GM12873 (cell line): ENCODE measurements around the gene SCYGR7.

ENCODE experiments used
- CTCF ChIP-seq: IDR thresholded peaks from 2 replicates; pipeline ENCODE4 v1.5.1; 2012; ENCODE audit warnings: low read depth, mild to moderate bottlenecking, moderate library complexity, low read length, control low read depth; ENCODE audit not compliant: insufficient read depth; ENCODE audit errors: missing control alignments

The SCYGR7 gene

GRCh38 chr2:227720680-227721079 lies 7.5 kb upstream of the SCYGR7 start:
- no peak for TF ChIP-seq CTCF

- TF ChIP-seq CTCF, result no peak
These were observed 3.6 kb upstream of the SCYGR7 start, which contains the start of gene SCYGR6 for GRCh38 chr2:227724394-227725039. Gene SCYGR6, minus strand, starts transcription at chr2:227724757. Its CDS starts 0 bp downstream, at chr2:227724757.

GRCh38 chr2:227739351-227739750 lies 11.2 kb downstream of the SCYGR7 start:
- no peak for TF ChIP-seq CTCF

- peak; percentile 20 for TF ChIP-seq CTCF
These were observed 12.6 kb downstream of the SCYGR7 start for GRCh38 chr2:227740705-227741104.

- TF ChIP-seq CTCF, result no peak
These were observed 17.5 kb downstream of the SCYGR7 start, which contains the start of gene SCYGR8 for GRCh38 chr2:227745594-227745993. Gene SCYGR8, plus strand, starts transcription at chr2:227745894. Its CDS starts 0 bp downstream, at chr2:227745894.

GRCh38 chr2:227748079-227748478 lies 19.9 kb downstream of the SCYGR7 start:
- peak; percentile 47 for TF ChIP-seq CTCF

GRCh38 chr2:227759411-227760118 lies 31.4 kb downstream of the SCYGR7 start:
- no peak for TF ChIP-seq CTCF
